Gastrocnemius medialis (tissue), 4 donors: ENCODE measurements around the gene REXO5. TPM values are rescaled to one million over a fixed set of nuclear protein-coding genes. Genes with fewer than 3 reads are reported as not detected.
"Not testable (repeated sequence)": the region's sequence is repeated elsewhere in the genome, so short reads cannot be mapped to it uniquely, and the experiment has no call there.

Experiments
- ATAC-seq, 2 donors: fragments of 150-250 bp; one replicate each; pipeline ENCODE4 v1.9.1; 2016
- DNase-seq, 2 donors: peaks; one replicate each; pipeline ENCODE4 v3.0.0-alpha.2; 2019
- H3K27ac ChIP-seq, 4 donors: fragments of 200-600 bp; sonication (generic); 1 replicate in 1 of 4; 2 replicates in 3 of 4; pipeline ENCODE4 v1.5.1; 2016 to 2018; ENCODE audit warnings: mild to moderate bottlenecking in 2 of 4, moderate library complexity in 1 of 4
- H3K27me3 ChIP-seq, 3 donors: fragments of 200-600 bp; sonication (generic) in 2 of 3; 1 replicate in 1 of 3; 2 replicates in 2 of 3; pipeline versions ENCODE4 v1.5.1 to v1.6.0; 2016 to 2019; ENCODE audit warnings: mild to moderate bottlenecking in 1 of 3, moderate library complexity in 1 of 3
- H3K36me3 ChIP-seq, 2 donors: fragments of 200-600 bp; sonication (generic) in 1 of 2; one replicate each; pipeline ENCODE4 v1.5.1; 2017 to 2018
- H3K4me1 ChIP-seq, 2 donors: fragments of 200-600 bp; sonication (generic) in 1 of 2; one replicate each; pipeline ENCODE4 v1.5.1; 2016 to 2017; ENCODE audit warnings: mild to moderate bottlenecking in 2 of 2
- H3K4me3 ChIP-seq, 4 donors: fragments of 200-600 bp; sonication (generic) in 3 of 4; 1 replicate in 1 of 4; 2 replicates in 3 of 4; pipeline ENCODE4 v1.5.1; 2016 to 2019; ENCODE audit warnings: mild to moderate bottlenecking in 2 of 4
- H3K9me3 ChIP-seq, 3 donors: fragments of 200-600 bp; sonication (generic) in 2 of 3; 1 replicate in 1 of 3; 2 replicates in 2 of 3; pipeline ENCODE4 v1.5.1; 2016 to 2019
- POLR2A ChIP-seq, 2 donors: fragments of 450-650 bp; IDR thresholded peaks; one replicate each; pipeline ENCODE4 v1.6.1; 2017; ENCODE audit warnings: antibody characterized with exemption in 2 of 2, mild to moderate bottlenecking in 2 of 2, moderate library complexity in 2 of 2
- in situ Hi-C, 4 donors: fragments of 200-750 bp; cut with MboI; loops; one replicate each; pipeline versions ENCODE4 v1.15.0 to v1.8.0; 2017; ENCODE audit warnings: low sequenced_read_pairs in 4 of 4
- intact Hi-C: fragments of 100-400 bp; cut with DNase I; formaldehyde crosslinking; loops from one replicate; pipeline ENCODE4 v1.15.1; 2023; ENCODE audit warnings: low total_unique reads
- total RNA-seq, 4 donors: library from RNA; depleted of rRNA; stranded (reverse); fragments of >200 nt; gene quantifications; one replicate each; pipeline versions ENCODE4 v1.1.0 to v1.2.3, GENCODE V29; 2016
- TF ChIP-seq, protein P1 (sequence below), 5 experiments: fragments of 450-650 bp in 3 of 5; fragments of 200-600 bp in 2 of 5; sonication (generic) in 2 of 5; IDR thresholded peaks in 4 of 5; conservative IDR thresholded peaks in 1 of 5; 1 replicate in 4 of 5; 2 replicates in 1 of 5; pipeline ENCODE4 v1.5.1; 2016 to 2019; ENCODE audit warnings: antibody characterized with exemption in 5 of 5, mild to moderate bottlenecking in 3 of 5, moderate library complexity in 3 of 5

REXO5 gene
- total RNA-seq, 4 donors from 2014 or later: 0.52 to 3.1 (median 1.6) TPM

DNA sequence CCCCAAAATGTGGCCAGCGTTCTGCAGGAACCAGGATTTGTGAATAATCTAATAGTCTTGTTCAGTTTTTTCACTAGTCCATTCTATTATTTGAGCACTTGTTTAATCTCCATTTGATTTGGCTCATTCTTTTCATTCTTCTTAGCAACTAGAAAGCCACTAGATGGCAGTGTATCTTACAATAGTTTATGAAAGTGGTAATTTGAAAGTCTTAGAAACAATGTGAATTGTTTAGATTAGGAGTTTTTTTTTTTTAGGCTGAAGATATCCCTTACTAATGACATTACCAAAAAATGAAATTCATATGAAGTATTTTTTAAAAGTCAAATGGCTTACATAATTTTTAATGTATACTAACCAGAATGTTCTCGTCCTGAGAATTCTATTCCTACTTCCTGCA, 6.7 kb upstream of the REXO5 start:
- no peak overlapping the region for H3K4me3 ChIP-seq
- intact Hi-C loops (no loop called here), in situ Hi-C loops (no loop called here)
- no peak for ATAC-seq
- H3K4me1 ChIP-seq: no peaks in the 10 kb centered on the region
- H3K27ac ChIP-seq: no peak overlapping the region
- H3K9me3 ChIP-seq: no peaks in the 10 kb centered on the region
- peaks cover 0 to 39% of the 10 kb centered on the region in 2 donors for H3K36me3 ChIP-seq
- no peak for TF ChIP-seq POLR2A (IDR thresholded peaks at IDR 0.05)
- TF ChIP-seq, protein P1, sequence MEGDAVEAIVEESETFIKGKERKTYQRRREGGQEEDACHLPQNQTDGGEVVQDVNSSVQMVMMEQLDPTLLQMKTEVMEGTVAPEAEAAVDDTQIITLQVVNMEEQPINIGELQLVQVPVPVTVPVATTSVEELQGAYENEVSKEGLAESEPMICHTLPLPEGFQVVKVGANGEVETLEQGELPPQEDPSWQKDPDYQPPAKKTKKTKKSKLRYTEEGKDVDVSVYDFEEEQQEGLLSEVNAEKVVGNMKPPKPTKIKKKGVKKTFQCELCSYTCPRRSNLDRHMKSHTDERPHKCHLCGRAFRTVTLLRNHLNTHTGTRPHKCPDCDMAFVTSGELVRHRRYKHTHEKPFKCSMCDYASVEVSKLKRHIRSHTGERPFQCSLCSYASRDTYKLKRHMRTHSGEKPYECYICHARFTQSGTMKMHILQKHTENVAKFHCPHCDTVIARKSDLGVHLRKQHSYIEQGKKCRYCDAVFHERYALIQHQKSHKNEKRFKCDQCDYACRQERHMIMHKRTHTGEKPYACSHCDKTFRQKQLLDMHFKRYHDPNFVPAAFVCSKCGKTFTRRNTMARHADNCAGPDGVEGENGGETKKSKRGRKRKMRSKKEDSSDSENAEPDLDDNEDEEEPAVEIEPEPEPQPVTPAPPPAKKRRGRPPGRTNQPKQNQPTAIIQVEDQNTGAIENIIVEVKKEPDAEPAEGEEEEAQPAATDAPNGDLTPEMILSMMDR (IDR thresholded peaks at IDR 0.05 in 4 of 5, conservative IDR thresholded peaks at IDR 0.05 in 1 of 5): peak in 4 of 5 experiments; percentile 27 to 64 (median 42)
- H3K27me3 ChIP-seq: no peaks in the 10 kb centered on the region
- DNase-seq: no peak

DNA sequence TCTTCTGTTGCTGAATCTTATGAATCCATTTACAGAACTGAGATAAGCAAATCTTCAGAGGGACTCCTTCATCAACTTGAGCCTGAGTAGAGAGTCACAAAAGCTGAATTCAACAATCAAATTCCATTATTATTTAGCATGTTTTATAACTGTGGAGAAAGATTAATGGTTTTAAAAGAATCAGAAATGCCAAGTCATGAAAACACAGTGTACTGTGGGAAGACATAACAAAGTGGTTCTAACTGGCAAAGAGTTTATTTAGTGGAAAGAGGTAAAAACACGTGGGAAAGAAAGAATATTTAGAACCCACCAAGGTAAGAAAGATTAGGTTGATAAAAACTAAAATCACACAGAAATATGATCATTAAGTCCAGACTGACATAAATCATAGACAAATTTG, 5.0 kb upstream of the REXO5 start:
- no peak for DNase-seq
- H3K36me3 ChIP-seq: peaks cover 0 to 32% of the 10 kb centered on the region in 2 donors
- intact Hi-C loops: loop anchor here (2.0 kb wide), 1 partner anchor 284 kb away; no protein-coding TSS in a partner anchor

DNA sequence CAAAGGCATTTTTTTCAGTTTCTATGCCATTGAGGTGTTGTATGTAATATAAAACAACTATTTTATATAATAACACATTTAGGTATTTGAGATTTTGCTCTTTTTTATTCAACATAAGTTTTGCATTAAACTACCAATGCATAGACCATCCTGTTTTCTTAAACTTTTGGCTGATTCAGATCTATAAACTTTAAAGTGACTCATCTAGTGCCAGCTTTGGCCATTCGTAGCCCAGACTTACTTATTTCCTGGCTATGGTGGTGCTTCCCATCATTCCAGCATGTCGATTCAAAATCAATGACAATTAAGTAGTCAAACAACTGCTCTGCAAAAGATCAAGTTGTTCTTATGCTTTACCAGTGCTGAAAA, 3.2 kb upstream of the REXO5 start:
- Histone ChIP-seq H3K36me3 (peaks cover 0 to 19% of the 10 kb centered on the region in 2 donors), H3K4me1 (peaks cover 9 to 17% of the 10 kb centered on the region in 2 donors), H3K9me3 (no peaks in the 10 kb centered on the region), H3K27ac (no peak overlapping the region), H3K4me3 (no peak overlapping the region), H3K27me3 (no peaks in the 10 kb centered on the region)
- intact Hi-C loops: no loop called here
- in situ Hi-C loops: no loop called here
- TF ChIP-seq, protein P1 (IDR thresholded peaks at IDR 0.05 in 4 of 5, conservative IDR thresholded peaks at IDR 0.05 in 1 of 5): no peak
- no peak for TF ChIP-seq POLR2A (IDR thresholded peaks at IDR 0.05)
- ATAC-seq (no peak), DNase-seq (no peak)

More for the DNA sequence above, 5.0 kb upstream of the REXO5 start:
- Histone ChIP-seq H3K4me1 (peaks cover 3 to 12% of the 10 kb centered on the region in 2 donors), H3K27ac (no peak overlapping the region), H3K9me3 (no peaks in the 10 kb centered on the region), H3K4me3 (no peak overlapping the region), H3K27me3 (no peaks in the 10 kb centered on the region)
- in situ Hi-C loops: no loop called here
- no peak for TF ChIP-seq POLR2A (IDR thresholded peaks at IDR 0.05)
- TF ChIP-seq, protein P1 (IDR thresholded peaks at IDR 0.05 in 4 of 5, conservative IDR thresholded peaks at IDR 0.05 in 1 of 5): no peak
- no peak for ATAC-seq

DNA sequence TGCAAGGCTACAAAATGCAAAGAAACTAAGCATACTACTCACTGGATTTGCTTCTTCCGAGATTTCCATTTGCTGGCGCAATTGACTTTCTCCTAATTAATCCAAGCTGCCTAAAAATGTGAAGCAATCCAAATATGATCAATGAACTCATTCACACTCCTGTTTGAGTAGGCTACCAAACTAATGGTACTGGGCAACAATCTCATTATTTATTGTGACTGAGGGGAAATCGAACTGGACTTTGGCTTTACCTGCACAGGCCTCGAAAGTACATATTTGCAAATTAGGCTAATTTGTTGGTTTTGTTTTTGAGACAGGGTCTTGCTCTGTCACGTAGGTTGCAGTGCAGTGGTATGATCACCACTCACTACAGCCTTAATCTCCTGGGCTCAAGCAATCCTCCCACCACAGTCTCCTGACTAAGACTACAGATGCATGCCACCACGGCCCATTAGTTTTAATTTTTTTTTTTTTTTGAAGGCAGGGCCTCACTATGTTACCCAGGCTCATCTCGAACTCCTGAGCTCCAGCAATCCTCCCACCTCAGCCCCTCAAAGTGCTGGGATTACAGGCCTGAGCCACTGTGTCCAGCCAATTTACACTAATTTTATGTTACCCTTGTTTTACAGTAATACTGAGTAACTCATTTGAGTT, 2.6 kb upstream of the REXO5 start:
- Histone ChIP-seq H3K9me3 (no peaks in the 10 kb centered on the region), H3K27me3 (no peaks in the 10 kb centered on the region), H3K27ac (no peak overlapping the region), H3K4me3 (no peak overlapping the region), H3K4me1 (peaks cover 9 to 17% of the 10 kb centered on the region in 2 donors), H3K36me3 (peaks cover 0 to 14% of the 10 kb centered on the region in 2 donors)
- ATAC-seq (no peak), DNase-seq (no peak)
- no peak for TF ChIP-seq POLR2A (IDR thresholded peaks at IDR 0.05)
- TF ChIP-seq, protein P1 (IDR thresholded peaks at IDR 0.05 in 4 of 5, conservative IDR thresholded peaks at IDR 0.05 in 1 of 5): no peak
- in situ Hi-C loops (no loop called here), intact Hi-C loops (no loop called here)

DNA sequence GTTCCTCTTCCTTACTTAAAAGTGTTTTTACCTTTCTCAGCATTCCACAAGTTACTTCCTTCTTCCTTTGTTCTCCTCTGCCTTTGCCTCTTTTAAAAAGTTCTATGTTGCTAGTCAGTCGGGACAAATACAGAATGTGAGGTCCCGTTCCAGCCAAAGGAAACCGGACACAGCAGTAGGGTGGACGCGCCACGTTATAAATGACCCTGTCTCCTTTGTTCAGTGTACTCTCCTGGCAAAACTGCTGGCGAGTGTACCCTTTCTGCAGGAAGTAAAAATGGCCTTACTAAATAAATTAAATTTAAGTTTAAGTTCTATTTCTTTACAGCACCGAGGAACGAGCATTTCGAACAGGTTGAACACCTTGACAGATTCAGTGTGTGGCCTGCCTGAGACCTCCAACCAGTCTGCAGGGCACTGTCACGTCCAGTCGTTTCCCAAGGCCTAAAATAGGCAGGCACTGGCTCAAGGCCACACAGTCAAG, 601 bp upstream of the REXO5 start:
- in situ Hi-C loops, H3K36me3 ChIP-seq, H3K27me3 ChIP-seq, H3K9me3 ChIP-seq: not testable (repeated sequence)
- intact Hi-C loops: loop anchor here (1.0 to 2.0 kb wide), 2 partner anchors 64 to 95 kb away; partner anchors contain the start of genes DCUN1D3, LYRM1 and THUMPD1
- peak overlapping the region; percentile 87 to 92 (median 88) for H3K27ac ChIP-seq
- ATAC-seq: peak; percentile 25 to 87
- peak overlapping the region; percentile 78 to 94 (median 86) for H3K4me3 ChIP-seq
- DNase-seq: peak in 1 of 2 donors; percentile 85
- peaks cover 9 to 17% of the 10 kb centered on the region in 2 donors for H3K4me1 ChIP-seq
